ENCODE results near the gene IGF2BP1.
"Not testable (repeated sequence)": the region's sequence is repeated elsewhere in the genome, so short reads cannot be mapped to it uniquely, and the experiment has no call there.

IGF2BP1 gene

GRCh38 chr17:49020609-49021008 is 23.4 kb downstream of the IGF2BP1 start:
- no peak for DNase-seq (ENCODE audit: low spot score)

- DNase-seq (ENCODE audit: low spot score), result no peak
Measured at GRCh38 chr17:49021095-49021767, 24.0 kb downstream of the IGF2BP1 start.

GRCh38 chr17:49021768-49022103 is 24.6 kb downstream of the IGF2BP1 start:
- DNase-seq (ENCODE audit: low spot score), result no peak

- DNase-seq (ENCODE audit: low spot score), result no peak
Measured at GRCh38 chr17:49022391-49022941, 25.3 kb downstream of the IGF2BP1 start.

GRCh38 chr17:49024523-49024922 is 27.3 kb downstream of the IGF2BP1 start:
- DNase-seq (ENCODE audit: low spot score), result no peak

GRCh38 chr17:49026447-49026846 is 29.3 kb downstream of the IGF2BP1 start:
- DNase-seq (ENCODE audit: low spot score), result not testable (repeated sequence)

- DNase-seq (ENCODE audit: low spot score), result no peak
Measured at GRCh38 chr17:49028271-49028670, 31.1 kb downstream of the IGF2BP1 start.

GRCh38 chr17:49029801-49030200 is 32.6 kb downstream of the IGF2BP1 start:
- DNase-seq (ENCODE audit: low spot score), result no peak

GRCh38 chr17:49031965-49032928 is 35.1 kb downstream of the IGF2BP1 start:
- peak; percentile 91 for DNase-seq (ENCODE audit: low spot score)

GRCh38 chr17:49035470-49036269 is 38.5 kb downstream of the IGF2BP1 start:
- DNase-seq (ENCODE audit: low spot score), result peak; percentile 48

- DNase-seq (ENCODE audit: low spot score), result no peak
Measured at GRCh38 chr17:49036270-49036626, 39.1 kb downstream of the IGF2BP1 start.

GRCh38 chr17:49038138-49038537 is 41.0 kb downstream of the IGF2BP1 start:
- no peak for DNase-seq (ENCODE audit: low spot score)

- no peak for DNase-seq (ENCODE audit: low spot score)
Measured at GRCh38 chr17:49038544-49038943, 41.4 kb downstream of the IGF2BP1 start.

- DNase-seq (ENCODE audit: low spot score), result not testable (repeated sequence)
Measured at GRCh38 chr17:49039518-49039917, 42.3 kb downstream of the IGF2BP1 start.

- no peak for DNase-seq (ENCODE audit: low spot score)
Measured at GRCh38 chr17:49041527-49041926, 44.3 kb downstream of the IGF2BP1 start.

- no peak for DNase-seq (ENCODE audit: low spot score)
Measured at GRCh38 chr17:49045376-49045775, 48.2 kb downstream of the IGF2BP1 start.

- DNase-seq (ENCODE audit: low spot score), result no peak
Measured at GRCh38 chr17:49046912-49047311, 49.7 kb downstream of the IGF2BP1 start.

GRCh38 chr17:49049265-49049664 is 52.1 kb downstream of the IGF2BP1 start:
- DNase-seq (ENCODE audit: low spot score), result no peak

GRCh38 chr17:49050611-49051010 is 53.4 kb downstream of the IGF2BP1 start:
- DNase-seq (ENCODE audit: low spot score), result no peak

- no peak for DNase-seq (ENCODE audit: low spot score)
Measured at GRCh38 chr17:49051269-49051668, 54.1 kb downstream of the IGF2BP1 start.

- DNase-seq (ENCODE audit: low spot score), result no peak
Measured at GRCh38 chr17:49053171-49053829, 56.1 kb downstream of the IGF2BP1 start.
